ENCODE measurements around the gene C12orf75. TPM values are rescaled to one million over a fixed set of nuclear protein-coding genes. Genes with fewer than 3 reads are reported as not detected.

The C12orf75 gene
- total and polyA plus RNA-seq, 2 of the 13 experiments (the other 11 are each of a cell fraction or from before 2014, with no cell fraction given): 16.1 to 19.8 TPM

GRCh38 chr12:105280966-105281693, 49.4 kb upstream of the C12orf75 start:
- FAIRE-seq: no peak
- ChIA-PET CTCF (ENCODE audit: low intra/inter-chr PET ratio, low total read pairs) (no interaction called here), POLR2A (interaction anchor here (1.5 kb wide), 1 partner anchor 45 kb away, joined by 4 read pairs; the partner anchor contains the start of gene APPL2)
- TF ChIP-seq SOX13 (IDR thresholded peaks at IDR 0.05) (no peak), SOX13 (CRISPR knock-in tag; conservative IDR thresholded peaks at IDR 0.05 in 1 of 2, IDR thresholded peaks at IDR 0.05 in 1 of 2) (peak in 1 of 2 experiments; percentile 46; a peak in 1 of 4 replicates), CEBPG (CRISPR knock-in tag; IDR thresholded peaks at IDR 0.05) (no peak), E2F5 (CRISPR knock-in tag; conservative IDR thresholded peaks at IDR 0.05) (no peak), FOSL2 (CRISPR knock-in tag; IDR thresholded peaks at IDR 0.05) (peak; percentile 47; the same call in 1 of the 2 replicates), ZNF816 (CRISPR knock-in tag; IDR thresholded peaks at IDR 0.05; ENCODE audit: borderline replicate concordance) (no peak), ZKSCAN1 (IDR thresholded peaks at IDR 0.05; ENCODE audit: low read length) (no peak), FOSL1 (CRISPR knock-in tag; IDR thresholded peaks at IDR 0.05; ENCODE audit: borderline replicate concordance) (no peak), ZNF83 (CRISPR knock-in tag; IDR thresholded peaks at IDR 0.05; ENCODE audit: borderline replicate concordance) (no peak), SRSF9 (IDR thresholded peaks at IDR 0.05; ENCODE audit: borderline replicate concordance, insufficient read depth, low read depth, low read length, poor library complexity, severe bottlenecking) (no peak), XRCC5 (optimal IDR thresholded peaks at IDR 0.05; ENCODE audit: low read length) (no peak), RFXAP (CRISPR knock-in tag; IDR thresholded peaks at IDR 0.05; ENCODE audit: borderline replicate concordance) (no peak), MAFK (conservative IDR thresholded peaks at IDR 0.05 in 1 of 2, IDR thresholded peaks at IDR 0.05 in 1 of 2; ENCODE audit: low read length in 2 of 2) (no peak)
- TF ChIP-seq, protein P1, sequence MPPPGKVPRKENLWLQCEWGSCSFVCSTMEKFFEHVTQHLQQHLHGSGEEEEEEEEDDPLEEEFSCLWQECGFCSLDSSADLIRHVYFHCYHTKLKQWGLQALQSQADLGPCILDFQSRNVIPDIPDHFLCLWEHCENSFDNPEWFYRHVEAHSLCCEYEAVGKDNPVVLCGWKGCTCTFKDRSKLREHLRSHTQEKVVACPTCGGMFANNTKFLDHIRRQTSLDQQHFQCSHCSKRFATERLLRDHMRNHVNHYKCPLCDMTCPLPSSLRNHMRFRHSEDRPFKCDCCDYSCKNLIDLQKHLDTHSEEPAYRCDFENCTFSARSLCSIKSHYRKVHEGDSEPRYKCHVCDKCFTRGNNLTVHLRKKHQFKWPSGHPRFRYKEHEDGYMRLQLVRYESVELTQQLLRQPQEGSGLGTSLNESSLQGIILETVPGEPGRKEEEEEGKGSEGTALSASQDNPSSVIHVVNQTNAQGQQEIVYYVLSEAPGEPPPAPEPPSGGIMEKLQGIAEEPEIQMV (CRISPR knock-in tag; IDR thresholded peaks at IDR 0.05; ENCODE audit: low read depth): no peak
- Histone ChIP-seq H2AFZ (ENCODE audit: low read length) (no peak overlapping the region), H3K9me3 (ENCODE audit: low read length) (no peaks in the 10 kb centered on the region), H3K79me2 (ENCODE audit: insufficient read depth, low read length) (no peaks in the 10 kb centered on the region), H3K27ac (ENCODE audit: extremely low read length, insufficient read depth, low read length) (no peak overlapping the region), H3K36me3 (replicated peaks in 1 of 2; ENCODE audit: control insufficient read depth in 1 of 2, insufficient read depth in 2 of 2, low read length in 2 of 2) (no peaks in the 10 kb centered on the region), H3K4me2 (ENCODE audit: low read depth, low read length) (peak overlapping the region; percentile 21), H3K4me1 (ENCODE audit: insufficient read depth, low read length) (peaks cover 40% of the 10 kb centered on the region), H4K20me1 (ENCODE audit: insufficient read depth, low read length) (no peaks in the 10 kb centered on the region), H3K9ac (ENCODE audit: insufficient read depth, low read depth, low read length) (no peak overlapping the region), H3K4me3 (replicated peaks in 1 of 3; ENCODE audit: insufficient read depth in 1 of 3, low read depth in 2 of 3, low read length in 3 of 3) (no peak overlapping the region), H3K27me3 (ENCODE audit: control insufficient read depth in 1 of 2, insufficient read depth in 2 of 2, low read length in 2 of 2) (no peaks in the 10 kb centered on the region)
- in situ Hi-C loops (cut with HindIII; ENCODE audit: extremely low pct_ligation_motif_present, low pct_unique_long_range_greater_than_20kb) (no loop called here), intact Hi-C loops (cut with micrococcal nuclease; ENCODE audit: unreplicated experiment) (no loop called here)
- peak; percentile 14 for DNase-seq (ENCODE audit: low spot score)
- BruUV-seq (replicated peaks): no TSS peak
- no peak for ATAC-seq
- 37% methylated on average over 6 of the region's 6 CpGs for WGBS (ENCODE audit: low lambda C conversion rate)

All from HepG2 (cell line).